ENCODE results near the gene CD99.
"Not testable (repeated sequence)": the region's sequence is repeated elsewhere in the genome, so short reads cannot be mapped to it uniquely, and the experiment has no call there.

The CD99 gene

DNA sequence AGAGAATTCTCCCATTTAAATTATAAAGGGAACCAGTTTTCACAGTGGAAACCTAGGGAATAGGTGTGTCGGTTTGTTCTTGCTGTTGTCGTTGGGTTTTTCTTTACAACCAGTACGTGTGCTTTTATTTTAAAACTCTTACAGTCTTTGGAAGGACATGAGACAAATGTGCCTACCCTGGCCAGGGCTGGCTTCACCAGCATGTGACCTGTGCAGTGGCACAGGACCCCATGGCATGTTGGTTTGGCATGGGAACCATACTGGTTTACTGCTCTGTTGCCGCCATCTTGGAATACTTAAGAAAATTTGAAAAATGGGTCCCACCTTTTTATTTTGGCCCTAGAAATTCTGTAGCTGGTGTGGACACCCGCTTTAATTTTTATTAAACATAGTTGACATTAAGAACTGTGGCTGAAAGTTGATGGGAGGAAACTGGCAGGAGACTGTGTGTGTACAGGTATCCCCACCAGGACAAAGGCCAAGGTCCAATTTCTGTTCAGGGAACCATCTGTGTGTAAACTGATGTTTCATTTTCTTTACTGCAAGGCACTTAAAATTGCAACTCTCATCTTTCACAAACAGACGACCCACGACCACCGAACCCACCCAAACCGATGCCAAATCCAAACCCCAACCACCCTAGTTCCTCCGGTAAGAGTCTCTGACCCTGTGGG lies 28.8 kb downstream of the CD99 start:
- no peak for DNase-seq (ENCODE audit: low read depth in 4 of 4, low spot score in 1 of 4)

DNA sequence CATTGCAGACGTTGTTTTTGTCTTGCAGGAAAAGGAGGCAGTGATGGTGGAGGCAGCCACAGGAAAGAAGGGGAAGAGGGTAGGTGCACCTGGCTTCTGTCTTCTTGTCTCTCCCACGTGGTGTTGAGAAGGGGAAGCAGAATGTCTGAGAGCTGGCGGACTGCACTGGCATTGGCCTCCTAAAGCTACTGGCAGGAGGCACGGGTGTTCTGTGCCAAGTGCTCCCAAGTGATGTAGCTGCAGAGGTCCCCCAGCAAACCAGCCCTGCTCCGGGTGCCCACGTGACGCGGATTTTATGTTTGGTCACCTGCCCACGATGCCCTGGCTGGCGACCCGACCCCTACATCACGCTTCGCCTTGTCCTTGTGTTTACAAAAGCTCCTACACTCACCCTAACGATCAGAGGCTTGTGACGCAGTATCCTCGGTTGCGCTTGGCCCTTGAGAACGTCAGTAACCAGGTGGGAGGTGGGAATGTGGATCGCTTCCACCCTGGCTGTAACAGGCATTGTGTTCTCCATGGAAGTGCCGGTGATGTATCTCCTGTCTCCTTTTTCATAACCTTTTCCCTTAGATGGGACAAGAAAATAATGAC lies 32.3 kb downstream of the CD99 start:
- no peak for DNase-seq (ENCODE audit: low read depth in 4 of 4, low spot score in 1 of 4)

DNA sequence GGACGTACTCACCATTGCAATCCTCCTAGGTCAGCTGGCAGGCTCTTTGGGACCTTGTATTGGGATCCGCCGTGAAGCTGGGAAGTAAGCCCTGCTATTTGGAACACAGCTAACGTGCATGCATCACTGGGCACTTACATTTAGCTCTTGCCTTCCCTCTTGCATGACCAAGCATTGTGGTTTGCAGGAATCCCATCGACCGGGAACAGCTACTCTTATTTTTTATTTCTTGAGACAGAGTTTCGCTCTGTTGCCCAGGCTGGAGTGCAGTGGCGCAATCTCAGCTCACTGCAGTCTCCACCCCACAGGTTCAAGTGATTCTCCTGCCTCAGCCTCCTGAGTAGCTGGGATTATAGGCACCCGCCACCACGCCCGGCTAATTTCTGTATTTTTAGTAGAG lies 36.2 kb downstream of the CD99 start:
- DNase-seq (ENCODE audit: low read depth in 4 of 4, low spot score in 1 of 4), result not testable (repeated sequence)

GRCh38 chrX:2732076-2732475 lies 41.0 kb downstream of the CD99 start:
- DNase-seq (ENCODE audit: low read depth in 4 of 4, low spot score in 1 of 4), result no peak

DNA sequence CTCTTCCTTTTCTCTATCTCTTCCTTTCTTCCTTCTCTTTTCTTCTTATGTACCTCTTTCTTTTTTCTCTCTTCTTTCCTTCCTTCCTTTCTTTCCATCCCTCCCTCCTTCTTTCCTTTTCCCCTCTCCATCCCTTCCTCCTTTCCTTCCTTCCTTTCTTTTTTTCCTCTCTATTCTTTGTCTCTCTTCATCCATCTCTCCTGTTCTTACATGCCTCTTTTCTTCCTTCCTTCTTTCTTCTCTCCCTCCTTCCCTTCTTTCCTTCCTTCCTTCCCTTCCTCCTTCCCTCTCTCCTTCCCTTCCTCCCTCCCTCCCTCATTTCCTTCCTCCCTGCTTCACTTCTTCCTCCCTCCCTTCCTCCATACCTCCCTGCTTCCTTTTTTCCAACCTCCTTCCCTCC lies 41.6 kb downstream of the CD99 start:
- DNase-seq (ENCODE audit: low read depth in 4 of 4, low spot score in 1 of 4), result no peak

- DNase-seq (ENCODE audit: low read depth in 4 of 4, low spot score in 1 of 4), result no peak
Observed at GRCh38 chrX:2733286-2733685, 42.2 kb downstream of the CD99 start.

DNA sequence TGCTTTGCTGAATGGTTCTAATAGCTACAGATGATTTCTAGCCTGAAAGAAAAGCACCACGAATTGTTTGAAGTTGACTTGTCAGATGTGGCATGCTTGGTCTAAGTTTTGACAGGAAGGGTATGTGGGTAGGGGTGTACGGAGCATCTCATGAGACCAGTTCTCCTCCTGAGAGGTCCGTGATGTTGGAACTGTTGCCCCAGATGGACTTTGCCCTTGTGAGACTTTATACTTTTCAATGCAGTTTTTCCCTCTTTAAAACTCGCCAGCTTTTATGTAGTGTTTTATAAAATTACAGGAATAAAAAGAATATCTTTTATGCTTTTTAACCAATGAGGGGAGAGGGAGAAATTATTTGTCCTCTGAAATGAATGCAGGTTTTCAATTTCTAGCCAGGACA lies 44.2 kb downstream of the CD99 start:
- no peak for DNase-seq (ENCODE audit: low read depth in 4 of 4, low spot score in 1 of 4)

- DNase-seq (ENCODE audit: low read depth in 4 of 4, low spot score in 1 of 4), result no peak
Observed at GRCh38 chrX:2740672-2741071, 49.6 kb downstream of the CD99 start.

- no peak for DNase-seq (ENCODE audit: low read depth in 4 of 4, low spot score in 1 of 4)
Observed at GRCh38 chrX:2741386-2741785, 50.3 kb downstream of the CD99 start.

DNA sequence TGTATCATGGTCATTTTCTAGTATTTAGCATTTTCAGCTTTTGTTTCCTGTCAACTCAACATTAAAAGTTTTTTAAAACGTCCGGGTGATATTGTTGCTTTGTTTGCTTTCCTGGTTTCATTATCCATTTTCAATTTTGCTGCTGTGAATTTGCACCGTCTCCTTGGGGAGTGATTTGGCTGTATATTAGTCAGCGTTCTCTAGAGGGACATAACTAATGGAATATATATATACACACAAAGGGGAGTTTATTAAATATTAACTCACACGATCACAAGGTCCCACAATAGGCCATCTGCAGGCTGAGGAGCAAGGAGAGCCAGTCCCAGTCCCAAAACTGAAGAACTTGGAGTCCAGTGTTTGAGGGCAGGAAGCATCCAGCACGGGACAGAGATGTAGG lies 55.2 kb downstream of the CD99 start:
- DNase-seq (ENCODE audit: low read depth in 4 of 4, low spot score in 1 of 4), result not testable (repeated sequence)

DNA sequence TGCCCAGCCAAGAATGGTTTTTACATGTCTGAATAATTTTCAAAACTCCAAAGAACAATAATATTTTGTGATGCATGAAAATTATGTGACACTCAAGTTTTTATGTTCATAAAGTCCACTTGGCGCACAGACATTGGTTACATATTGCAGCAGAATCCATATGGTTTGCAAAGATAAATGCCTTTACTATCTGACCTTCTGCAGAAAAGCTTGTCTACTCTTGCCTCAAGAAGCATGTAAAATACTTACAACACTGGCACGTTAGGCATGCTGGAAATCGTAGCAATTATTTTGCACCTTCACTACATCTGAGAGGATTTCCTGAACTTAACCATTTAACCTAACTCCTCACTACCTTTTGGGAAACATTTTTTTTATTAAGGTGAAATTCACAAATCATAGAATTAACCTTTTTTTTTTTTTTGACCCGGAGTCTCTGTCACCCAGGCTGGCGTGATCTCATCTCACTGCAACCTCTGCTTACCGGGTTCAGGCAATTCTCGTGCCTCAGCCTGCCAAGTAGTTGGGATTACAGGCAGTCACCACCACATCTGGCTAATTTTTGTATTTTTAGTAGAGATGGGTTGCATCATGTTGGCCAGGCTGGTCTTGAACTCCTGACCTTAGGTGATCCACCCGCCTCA lies 57.2 kb downstream of the CD99 start:
- no peak for DNase-seq (ENCODE audit: low read depth in 4 of 4, low spot score in 1 of 4)

DNA sequence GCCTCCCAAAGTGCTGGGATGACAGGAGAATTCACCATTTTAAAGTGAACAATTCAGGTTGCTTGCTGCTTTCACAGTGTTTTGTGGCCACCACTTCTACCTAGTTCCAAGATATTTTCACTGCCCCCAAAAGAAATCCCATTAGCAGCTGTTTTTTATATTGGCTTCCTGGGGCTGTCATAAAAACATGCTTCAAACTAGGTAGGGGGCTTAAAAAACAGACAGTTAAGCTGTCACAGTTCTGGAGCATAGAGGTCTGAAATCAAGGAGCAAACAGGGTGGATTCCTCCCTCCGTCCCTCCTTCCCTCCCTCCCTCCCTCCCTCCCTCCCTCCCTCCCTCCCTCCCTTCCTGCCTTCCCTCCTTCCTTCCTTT lies 57.7 kb downstream of the CD99 start:
- DNase-seq (ENCODE audit: low read depth in 4 of 4, low spot score in 1 of 4), result no peak

GRCh38 chrX:2751291-2751690 lies 60.2 kb downstream of the CD99 start:
- no peak for DNase-seq (ENCODE audit: low read depth in 4 of 4, low spot score in 1 of 4)

GRCh38 chrX:2751874-2752300 lies 60.8 kb downstream of the CD99 start, which contains the start of gene XG:
Gene XG (plus strand): TSS chrX:2752040. CDS start chrX:2752275, 235 bp downstream.
- not testable (repeated sequence) for DNase-seq (ENCODE audit: low read depth in 4 of 4, low spot score in 1 of 4)

DNA sequence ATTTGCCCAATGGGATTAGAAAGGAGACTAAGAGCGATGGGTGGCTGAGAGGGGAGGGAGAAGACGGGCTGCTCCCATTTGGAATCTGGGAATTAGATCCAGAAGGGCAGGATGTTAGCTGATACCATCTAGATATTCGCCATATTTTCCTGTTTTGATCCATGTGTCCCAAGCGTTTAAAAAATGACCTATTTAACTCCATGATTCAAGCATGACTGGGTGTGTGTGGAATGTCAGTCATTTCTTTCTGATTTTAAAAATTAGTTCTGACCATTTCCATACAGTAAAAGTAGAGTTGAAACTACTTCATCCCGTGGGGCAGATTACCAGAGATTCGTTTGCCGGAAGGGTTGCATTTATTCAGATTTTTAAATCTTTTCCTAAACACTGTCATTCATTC lies 61.3 kb downstream of the CD99 start:
- not testable (repeated sequence) for DNase-seq (ENCODE audit: low read depth in 4 of 4, low spot score in 1 of 4)

GRCh38 chrX:2755163-2755715 lies 64.1 kb downstream of the CD99 start:
- not testable (repeated sequence) for DNase-seq (ENCODE audit: low read depth in 4 of 4, low spot score in 1 of 4)

DNA sequence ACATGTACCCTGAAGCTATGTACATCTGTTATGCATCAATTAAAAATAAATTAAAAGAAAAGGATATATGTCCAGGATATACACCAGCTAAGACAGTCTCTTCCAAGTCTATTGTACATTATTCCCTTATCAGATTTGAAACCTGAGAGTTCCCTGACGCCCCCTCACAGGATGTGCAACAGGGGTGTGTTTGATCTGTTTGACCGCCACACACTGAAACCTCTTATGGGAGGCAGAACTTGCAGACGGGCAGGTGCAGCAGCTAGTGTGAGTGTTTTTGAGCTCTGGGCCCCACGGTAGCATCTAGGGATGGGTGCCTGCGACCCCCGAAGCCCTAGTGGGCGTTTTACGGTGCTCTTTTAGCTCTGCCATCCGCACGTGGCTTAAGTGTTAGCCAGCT lies 65.5 kb downstream of the CD99 start:
- DNase-seq (ENCODE audit: low read depth in 4 of 4, low spot score in 1 of 4), result no peak

DNA sequence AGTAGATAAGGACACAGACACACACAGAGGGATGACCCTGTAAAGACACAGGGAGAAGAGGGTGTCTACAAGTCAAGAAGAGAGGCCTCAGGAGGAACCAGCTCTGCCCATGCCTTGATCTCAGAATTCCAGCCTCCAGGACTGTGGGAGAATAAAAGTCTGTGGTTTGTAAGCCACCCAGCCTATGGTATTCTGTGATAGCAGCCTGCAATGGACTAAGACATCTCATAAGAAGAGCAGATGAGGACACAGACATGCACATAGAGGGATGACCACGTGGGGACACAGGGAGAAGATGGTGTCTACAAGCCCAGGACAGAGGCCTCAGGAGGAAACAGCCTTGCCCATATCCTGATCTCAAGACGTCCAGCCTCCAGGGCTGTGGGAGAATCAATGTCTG lies 70.2 kb downstream of the CD99 start:
- DNase-seq (ENCODE audit: low read depth in 4 of 4, low spot score in 1 of 4), result no peak

GRCh38 chrX:2762671-2763070 lies 71.6 kb downstream of the CD99 start:
- DNase-seq (ENCODE audit: low read depth in 4 of 4, low spot score in 1 of 4), result not testable (repeated sequence)

DNA sequence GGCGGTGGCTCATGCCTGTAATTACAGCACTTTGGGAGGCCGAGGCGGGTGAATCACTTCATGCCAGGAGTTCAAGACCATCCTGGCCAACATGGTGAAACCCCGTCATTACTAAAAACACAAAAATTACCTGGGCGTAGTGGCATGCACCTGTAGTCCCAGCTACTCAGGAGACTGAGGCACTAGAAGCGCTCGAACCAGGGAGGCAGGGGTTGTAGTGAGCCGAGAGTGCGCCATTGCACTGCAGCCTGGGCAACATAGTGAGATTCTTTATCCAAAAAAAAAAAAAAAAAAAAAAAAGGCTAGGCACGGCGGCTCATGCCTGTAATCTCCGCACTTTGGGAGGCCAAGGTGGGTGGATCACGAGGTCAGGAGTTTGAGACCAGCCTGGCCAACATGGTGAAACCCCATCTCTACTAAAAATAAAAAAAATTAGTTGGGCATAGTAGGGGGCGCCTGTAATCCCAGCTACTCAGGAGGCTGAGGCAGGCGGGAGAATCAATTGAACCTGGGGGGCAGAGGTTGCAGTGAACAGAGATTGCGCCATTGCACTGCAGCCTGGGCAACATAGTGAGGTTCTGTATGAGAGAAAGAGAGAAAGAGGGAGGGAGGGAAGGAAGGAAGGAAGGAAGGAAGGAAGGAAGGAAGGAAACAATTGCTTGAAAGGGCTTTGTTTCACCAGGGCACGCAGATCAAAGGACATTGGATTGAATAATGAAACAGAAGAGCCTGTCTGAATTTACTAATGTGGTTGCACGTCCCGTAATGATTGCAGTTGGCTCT lies 73.9 kb downstream of the CD99 start:
- DNase-seq (ENCODE audit: low read depth in 4 of 4, low spot score in 1 of 4), result not testable (repeated sequence)

GRCh38 chrX:2765549-2765830 lies 74.4 kb downstream of the CD99 start:
- no peak for DNase-seq (ENCODE audit: low read depth in 4 of 4, low spot score in 1 of 4)

GRCh38 chrX:2766906-2767305 lies 75.8 kb downstream of the CD99 start:
- no peak for DNase-seq (ENCODE audit: low read depth in 4 of 4, low spot score in 1 of 4)
